GM19193 (cell line): Measurements from ENCODE around the gene CLRN2.

Source experiments
- POLR2A ChIP-seq: IDR thresholded peaks from 4 replicates; pipeline ENCODE4 v1.6.1; 2011; ENCODE audit not compliant: insufficient read depth, insufficient read length; ENCODE audit errors: extremely low read depth

CLRN2 gene

DNA sequence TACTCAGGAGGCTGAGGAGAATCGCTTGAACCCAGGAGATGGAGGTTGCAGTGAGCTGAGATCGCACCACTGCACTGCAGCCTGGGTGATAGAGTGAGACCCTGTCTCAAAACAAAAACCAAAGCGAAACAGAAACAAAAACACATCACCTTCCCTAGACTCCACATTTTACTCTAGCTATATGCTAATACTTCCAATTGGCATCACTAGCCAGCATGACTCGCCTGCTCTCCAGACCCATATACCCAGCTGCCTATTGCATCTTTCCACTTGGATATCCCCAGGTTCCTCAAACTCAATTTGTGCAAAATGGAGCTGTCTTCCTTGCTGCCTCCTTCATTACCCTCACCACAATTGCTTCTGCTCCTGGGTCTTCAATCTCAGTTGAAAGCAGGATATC is 39.6 kb downstream of the CLRN2 start:
- no peak for TF ChIP-seq POLR2A

DNA sequence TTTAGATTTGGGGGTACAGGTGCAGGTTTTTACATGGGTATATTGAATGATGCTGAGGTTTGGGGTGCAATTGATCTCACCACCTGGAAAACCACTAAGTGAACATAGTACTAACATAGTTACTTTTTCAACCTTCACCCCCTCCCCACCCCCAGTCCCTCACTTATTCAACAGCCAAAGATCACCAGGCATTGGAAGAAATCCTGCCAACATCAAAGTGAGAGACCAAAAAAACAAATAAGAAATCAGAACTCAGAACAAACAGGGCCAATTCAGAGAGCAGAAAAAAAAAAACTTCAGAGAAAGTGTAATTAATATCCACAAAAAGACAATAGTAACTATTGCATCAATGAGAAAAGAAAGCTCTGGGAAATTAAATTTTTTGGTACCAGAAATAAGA is 41.5 kb downstream of the CLRN2 start:
- TF ChIP-seq POLR2A = no peak

DNA sequence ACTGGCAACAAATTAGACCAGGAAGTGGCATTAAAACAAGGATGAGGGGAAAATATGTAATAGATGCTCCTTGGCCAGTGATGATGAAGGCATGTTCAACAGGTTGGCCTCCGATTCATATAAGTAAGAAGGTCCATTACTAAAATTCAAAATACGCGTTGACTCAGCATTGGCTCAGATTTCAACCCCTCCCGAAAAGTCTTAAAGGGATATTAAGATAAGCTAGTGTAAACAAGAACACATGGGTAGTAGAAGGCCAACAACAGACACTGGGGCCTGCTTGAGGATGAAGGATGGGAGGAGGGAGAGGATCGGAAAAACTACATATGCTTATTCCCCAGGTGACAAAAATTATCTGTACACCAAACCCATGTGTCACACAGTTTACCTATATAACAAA is 42.9 kb downstream of the CLRN2 start:
- no peak for TF ChIP-seq POLR2A

DNA sequence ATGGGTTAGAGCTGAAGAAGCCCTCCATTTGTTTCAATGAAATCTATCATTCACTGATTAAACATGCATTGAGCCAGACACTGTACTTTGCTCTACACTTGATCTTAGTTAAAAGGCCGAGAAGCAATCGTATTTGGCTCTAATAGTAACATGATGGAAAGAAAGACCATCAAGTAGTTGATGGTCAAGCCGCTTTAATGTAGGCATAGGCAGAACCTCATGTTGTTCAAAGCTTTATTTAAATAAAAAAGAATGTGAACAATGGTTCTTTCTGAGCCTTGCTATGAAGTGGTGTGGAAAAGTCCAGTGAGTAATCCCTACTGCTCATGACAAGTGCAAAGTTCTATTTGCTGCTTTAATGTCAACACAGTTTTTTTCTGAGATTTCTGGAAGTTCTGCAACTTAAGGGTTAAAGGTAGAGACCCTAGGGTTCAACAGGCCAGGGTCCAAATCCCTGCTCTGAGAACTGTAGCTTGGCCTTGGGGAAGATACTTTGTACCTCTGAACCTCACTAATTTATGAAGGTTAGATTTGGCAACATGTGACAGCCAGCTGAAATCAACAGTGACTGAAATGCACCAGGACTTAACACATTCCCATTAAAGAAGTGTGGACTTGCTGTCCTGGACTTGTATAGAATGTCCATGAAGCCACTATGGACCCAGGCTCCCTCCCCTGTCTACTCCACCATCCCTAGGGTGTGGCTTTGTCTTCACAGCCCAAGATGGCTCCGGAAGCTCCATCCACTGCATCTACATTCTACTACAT is 44.2 kb downstream of the CLRN2 start:
- TF ChIP-seq POLR2A = no peak

GRCh38 chr4:17559709-17560048 is 44.7 kb downstream of the CLRN2 start:
- TF ChIP-seq POLR2A = no peak

- TF ChIP-seq POLR2A = no peak
Observed at GRCh38 chr4:17560065-17560673, 45.2 kb downstream of the CLRN2 start.

GRCh38 chr4:17561195-17561909 is 46.4 kb downstream of the CLRN2 start:
- TF ChIP-seq POLR2A = no peak

DNA sequence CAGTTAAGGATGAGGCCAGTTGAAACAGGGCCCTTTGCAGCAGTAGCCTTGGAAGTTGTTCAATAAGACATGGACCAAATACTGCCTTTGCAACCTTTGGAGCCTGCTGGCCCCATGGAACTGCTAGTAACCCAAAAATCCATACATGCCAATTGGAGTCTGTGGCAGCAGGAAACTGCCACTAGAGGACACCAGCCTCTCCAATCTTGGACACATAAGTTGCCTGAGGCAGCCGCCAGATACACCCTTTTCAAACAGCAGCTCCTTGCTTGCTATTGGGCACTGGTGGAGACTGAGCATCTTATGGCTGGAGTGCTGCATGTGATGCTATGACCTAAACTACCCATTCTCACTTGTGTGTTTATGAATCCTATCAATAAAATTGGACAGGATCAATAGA is 47.2 kb downstream of the CLRN2 start:
- no peak for TF ChIP-seq POLR2A

- TF ChIP-seq POLR2A = no peak
Observed at GRCh38 chr4:17565846-17566245, 50.9 kb downstream of the CLRN2 start.

DNA sequence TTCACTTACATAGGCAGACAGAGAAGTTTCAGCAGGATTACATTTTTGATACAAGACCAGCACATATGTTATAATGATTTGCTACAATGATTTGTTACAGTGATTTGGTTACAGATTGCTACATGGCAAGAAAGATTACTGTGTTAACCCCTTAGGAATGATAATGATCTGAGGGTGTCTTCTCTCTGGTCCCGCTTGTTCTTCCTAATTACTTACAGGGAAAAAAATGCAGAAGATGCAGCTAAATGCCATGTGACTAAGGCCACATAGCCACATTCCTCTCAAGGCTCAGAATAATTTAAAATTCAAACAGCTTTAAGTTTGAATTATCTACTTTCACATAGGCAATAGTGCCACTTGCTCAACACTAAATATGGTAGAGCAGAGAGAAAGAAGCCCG is 52.3 kb downstream of the CLRN2 start:
- no peak for TF ChIP-seq POLR2A

GRCh38 chr4:17574206-17574605 is 59.2 kb downstream of the CLRN2 start:
- no peak for TF ChIP-seq POLR2A
